ENCODE data around the gene RDX. TPM values are rescaled to one million over a fixed set of nuclear protein-coding genes. Genes with fewer than 3 reads are reported as not detected.

The RDX gene
- total and polyA plus RNA-seq, 2 experiments from 2014 or later = 45.2 to 226 TPM

DNA sequence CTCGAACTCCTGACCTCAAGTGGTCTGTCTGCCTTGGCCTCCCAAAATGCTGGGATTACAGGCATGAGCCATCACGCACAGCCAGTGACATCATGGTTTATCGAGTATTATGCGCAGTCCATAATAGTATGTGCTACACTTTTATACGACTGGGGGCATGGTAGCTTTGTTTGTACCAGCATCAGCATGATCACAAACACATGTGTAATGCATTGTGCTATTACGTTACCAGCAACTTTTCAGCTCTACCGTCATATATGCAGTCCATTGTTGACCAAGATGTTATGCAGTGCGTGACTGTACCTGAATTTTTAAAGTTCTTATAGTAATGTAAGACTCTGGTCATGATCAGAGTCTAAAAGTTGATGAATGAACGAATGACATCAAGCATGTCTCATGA is 135.4 kb downstream of the RDX start:
- H3K4me2 ChIP-seq = no peak overlapping the region
- H3F3A ChIP-seq (replicated peaks; ENCODE audit: low read depth) = no peaks in the 10 kb centered on the region
- ATAC-seq (no peak), DNase-seq (ENCODE audit: low spot score) (no peak)
- TF ChIP-seq, protein P1, sequence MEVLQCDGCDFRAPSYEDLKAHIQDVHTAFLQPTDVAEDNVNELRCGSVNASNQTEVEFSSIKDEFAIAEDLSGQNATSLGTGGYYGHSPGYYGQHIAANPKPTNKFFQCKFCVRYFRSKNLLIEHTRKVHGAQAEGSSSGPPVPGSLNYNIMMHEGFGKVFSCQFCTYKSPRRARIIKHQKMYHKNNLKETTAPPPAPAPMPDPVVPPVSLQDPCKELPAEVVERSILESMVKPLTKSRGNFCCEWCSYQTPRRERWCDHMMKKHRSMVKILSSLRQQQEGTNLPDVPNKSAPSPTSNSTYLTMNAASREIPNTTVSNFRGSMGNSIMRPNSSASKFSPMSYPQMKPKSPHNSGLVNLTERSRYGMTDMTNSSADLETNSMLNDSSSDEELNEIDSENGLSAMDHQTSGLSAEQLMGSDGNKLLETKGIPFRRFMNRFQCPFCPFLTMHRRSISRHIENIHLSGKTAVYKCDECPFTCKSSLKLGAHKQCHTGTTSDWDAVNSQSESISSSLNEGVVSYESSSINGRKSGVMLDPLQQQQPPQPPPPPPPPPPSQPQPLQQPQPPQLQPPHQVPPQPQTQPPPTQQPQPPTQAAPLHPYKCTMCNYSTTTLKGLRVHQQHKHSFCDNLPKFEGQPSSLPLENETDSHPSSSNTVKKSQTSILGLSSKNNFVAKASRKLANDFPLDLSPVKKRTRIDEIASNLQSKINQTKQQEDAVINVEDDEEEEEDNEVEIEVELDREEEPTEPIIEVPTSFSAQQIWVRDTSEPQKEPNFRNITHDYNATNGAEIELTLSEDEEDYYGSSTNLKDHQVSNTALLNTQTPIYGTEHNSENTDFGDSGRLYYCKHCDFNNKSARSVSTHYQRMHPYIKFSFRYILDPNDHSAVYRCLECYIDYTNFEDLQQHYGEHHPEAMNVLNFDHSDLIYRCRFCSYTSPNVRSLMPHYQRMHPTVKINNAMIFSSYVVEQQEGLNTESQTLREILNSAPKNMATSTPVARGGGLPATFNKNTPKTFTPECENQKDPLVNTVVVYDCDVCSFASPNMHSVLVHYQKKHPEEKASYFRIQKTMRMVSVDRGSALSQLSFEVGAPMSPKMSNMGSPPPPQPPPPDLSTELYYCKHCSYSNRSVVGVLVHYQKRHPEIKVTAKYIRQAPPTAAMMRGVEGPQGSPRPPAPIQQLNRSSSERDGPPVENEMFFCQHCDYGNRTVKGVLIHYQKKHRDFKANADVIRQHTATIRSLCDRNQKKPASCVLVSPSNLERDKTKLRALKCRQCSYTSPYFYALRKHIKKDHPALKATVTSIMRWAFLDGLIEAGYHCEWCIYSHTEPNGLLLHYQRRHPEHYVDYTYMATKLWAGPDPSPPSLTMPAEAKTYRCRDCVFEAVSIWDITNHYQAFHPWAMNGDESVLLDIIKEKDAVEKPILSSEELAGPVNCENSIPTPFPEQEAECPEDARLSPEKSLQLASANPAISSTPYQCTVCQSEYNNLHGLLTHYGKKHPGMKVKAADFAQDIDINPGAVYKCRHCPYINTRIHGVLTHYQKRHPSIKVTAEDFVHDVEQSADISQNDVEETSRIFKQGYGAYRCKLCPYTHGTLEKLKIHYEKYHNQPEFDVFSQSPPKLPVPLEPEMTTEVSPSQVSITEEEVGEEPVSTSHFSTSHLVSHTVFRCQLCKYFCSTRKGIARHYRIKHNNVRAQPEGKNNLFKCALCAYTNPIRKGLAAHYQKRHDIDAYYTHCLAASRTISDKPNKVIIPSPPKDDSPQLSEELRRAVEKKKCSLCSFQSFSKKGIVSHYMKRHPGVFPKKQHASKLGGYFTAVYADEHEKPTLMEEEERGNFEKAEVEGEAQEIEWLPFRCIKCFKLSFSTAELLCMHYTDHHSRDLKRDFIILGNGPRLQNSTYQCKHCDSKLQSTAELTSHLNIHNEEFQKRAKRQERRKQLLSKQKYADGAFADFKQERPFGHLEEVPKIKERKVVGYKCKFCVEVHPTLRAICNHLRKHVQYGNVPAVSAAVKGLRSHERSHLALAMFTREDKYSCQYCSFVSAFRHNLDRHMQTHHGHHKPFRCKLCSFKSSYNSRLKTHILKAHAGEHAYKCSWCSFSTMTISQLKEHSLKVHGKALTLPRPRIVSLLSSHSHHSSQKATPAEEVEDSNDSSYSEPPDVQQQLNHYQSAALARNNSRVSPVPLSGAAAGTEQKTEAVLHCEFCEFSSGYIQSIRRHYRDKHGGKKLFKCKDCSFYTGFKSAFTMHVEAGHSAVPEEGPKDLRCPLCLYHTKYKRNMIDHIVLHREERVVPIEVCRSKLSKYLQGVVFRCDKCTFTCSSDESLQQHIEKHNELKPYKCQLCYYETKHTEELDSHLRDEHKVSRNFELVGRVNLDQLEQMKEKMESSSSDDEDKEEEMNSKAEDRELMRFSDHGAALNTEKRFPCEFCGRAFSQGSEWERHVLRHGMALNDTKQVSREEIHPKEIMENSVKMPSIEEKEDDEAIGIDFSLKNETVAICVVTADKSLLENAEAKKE (CRISPR knock-in tag; IDR thresholded peaks at IDR 0.05) = no peak
- TF ChIP-seq EZH2 (IDR thresholded peaks at IDR 0.05; ENCODE audit: low read depth, unreplicated experiment) (no peak), STAT1 (IDR thresholded peaks at IDR 0.05; ENCODE audit: unreplicated experiment) (no peak), ZNF114 (CRISPR knock-in tag; IDR thresholded peaks at IDR 0.05) (no peak), JUNB (IDR thresholded peaks at IDR 0.05; ENCODE audit: unreplicated experiment) (no peak), EZH2phosphoT487 (IDR thresholded peaks at IDR 0.05; ENCODE audit: unreplicated experiment) (no peak), ZNF331 (CRISPR knock-in tag; IDR thresholded peaks at IDR 0.05; ENCODE audit: low read depth) (no peak), CREB1 (CRISPR knock-in tag; IDR thresholded peaks at IDR 0.05; ENCODE audit: low read depth) (no peak), POLR2AphosphoS5 (IDR thresholded peaks at IDR 0.05; ENCODE audit: low read depth) (no peak), NANOG (IDR thresholded peaks at IDR 0.05; ENCODE audit: borderline replicate concordance) (no peak)
- TF ChIP-seq, protein P2, sequence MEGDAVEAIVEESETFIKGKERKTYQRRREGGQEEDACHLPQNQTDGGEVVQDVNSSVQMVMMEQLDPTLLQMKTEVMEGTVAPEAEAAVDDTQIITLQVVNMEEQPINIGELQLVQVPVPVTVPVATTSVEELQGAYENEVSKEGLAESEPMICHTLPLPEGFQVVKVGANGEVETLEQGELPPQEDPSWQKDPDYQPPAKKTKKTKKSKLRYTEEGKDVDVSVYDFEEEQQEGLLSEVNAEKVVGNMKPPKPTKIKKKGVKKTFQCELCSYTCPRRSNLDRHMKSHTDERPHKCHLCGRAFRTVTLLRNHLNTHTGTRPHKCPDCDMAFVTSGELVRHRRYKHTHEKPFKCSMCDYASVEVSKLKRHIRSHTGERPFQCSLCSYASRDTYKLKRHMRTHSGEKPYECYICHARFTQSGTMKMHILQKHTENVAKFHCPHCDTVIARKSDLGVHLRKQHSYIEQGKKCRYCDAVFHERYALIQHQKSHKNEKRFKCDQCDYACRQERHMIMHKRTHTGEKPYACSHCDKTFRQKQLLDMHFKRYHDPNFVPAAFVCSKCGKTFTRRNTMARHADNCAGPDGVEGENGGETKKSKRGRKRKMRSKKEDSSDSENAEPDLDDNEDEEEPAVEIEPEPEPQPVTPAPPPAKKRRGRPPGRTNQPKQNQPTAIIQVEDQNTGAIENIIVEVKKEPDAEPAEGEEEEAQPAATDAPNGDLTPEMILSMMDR (conservative IDR thresholded peaks at IDR 0.05; ENCODE audit: low read depth in 2 of 2) = no peak
- TF ChIP-seq, protein P3, sequence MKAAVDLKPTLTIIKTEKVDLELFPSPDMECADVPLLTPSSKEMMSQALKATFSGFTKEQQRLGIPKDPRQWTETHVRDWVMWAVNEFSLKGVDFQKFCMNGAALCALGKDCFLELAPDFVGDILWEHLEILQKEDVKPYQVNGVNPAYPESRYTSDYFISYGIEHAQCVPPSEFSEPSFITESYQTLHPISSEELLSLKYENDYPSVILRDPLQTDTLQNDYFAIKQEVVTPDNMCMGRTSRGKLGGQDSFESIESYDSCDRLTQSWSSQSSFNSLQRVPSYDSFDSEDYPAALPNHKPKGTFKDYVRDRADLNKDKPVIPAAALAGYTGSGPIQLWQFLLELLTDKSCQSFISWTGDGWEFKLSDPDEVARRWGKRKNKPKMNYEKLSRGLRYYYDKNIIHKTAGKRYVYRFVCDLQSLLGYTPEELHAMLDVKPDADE (IDR thresholded peaks at IDR 0.05) = no peak
- TF ChIP-seq, protein P4, sequence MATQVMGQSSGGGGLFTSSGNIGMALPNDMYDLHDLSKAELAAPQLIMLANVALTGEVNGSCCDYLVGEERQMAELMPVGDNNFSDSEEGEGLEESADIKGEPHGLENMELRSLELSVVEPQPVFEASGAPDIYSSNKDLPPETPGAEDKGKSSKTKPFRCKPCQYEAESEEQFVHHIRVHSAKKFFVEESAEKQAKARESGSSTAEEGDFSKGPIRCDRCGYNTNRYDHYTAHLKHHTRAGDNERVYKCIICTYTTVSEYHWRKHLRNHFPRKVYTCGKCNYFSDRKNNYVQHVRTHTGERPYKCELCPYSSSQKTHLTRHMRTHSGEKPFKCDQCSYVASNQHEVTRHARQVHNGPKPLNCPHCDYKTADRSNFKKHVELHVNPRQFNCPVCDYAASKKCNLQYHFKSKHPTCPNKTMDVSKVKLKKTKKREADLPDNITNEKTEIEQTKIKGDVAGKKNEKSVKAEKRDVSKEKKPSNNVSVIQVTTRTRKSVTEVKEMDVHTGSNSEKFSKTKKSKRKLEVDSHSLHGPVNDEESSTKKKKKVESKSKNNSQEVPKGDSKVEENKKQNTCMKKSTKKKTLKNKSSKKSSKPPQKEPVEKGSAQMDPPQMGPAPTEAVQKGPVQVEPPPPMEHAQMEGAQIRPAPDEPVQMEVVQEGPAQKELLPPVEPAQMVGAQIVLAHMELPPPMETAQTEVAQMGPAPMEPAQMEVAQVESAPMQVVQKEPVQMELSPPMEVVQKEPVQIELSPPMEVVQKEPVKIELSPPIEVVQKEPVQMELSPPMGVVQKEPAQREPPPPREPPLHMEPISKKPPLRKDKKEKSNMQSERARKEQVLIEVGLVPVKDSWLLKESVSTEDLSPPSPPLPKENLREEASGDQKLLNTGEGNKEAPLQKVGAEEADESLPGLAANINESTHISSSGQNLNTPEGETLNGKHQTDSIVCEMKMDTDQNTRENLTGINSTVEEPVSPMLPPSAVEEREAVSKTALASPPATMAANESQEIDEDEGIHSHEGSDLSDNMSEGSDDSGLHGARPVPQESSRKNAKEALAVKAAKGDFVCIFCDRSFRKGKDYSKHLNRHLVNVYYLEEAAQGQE (IDR thresholded peaks at IDR 0.05; ENCODE audit: unreplicated experiment) = no peak
- no peaks in the 10 kb centered on the region for H3K9me3 Mint-ChIP-seq
- H3K4me3 ChIP-seq = no peak overlapping the region
- H3K27me3 ChIP-seq (ENCODE audit: insufficient read depth) = no peaks in the 10 kb centered on the region
- H3K4me1 ChIP-seq (ENCODE audit: insufficient read depth) = peaks cover 4% of the 10 kb centered on the region; the same call in 1 of the 2 replicates
- no peak overlapping the region for H2AFZ ChIP-seq
- H4K20me1 ChIP-seq (replicated peaks; ENCODE audit: insufficient read depth) = no peaks in the 10 kb centered on the region
- peaks cover 10% of the 10 kb centered on the region; the same call in 2 of the 3 replicates for H3K36me3 Mint-ChIP-seq (ENCODE audit: low read depth)
- peaks cover 7% of the 10 kb centered on the region; the same call in 2 of the 3 replicates for H3K4me1 Mint-ChIP-seq
- H3K36me3 ChIP-seq (ENCODE audit: insufficient read depth) = no peaks in the 10 kb centered on the region
- H3K27ac ChIP-seq (ENCODE audit: low read depth) = no peak overlapping the region
- H3K27me3 Mint-ChIP-seq (ENCODE audit: insufficient read depth, low read depth, poor library complexity) = peaks cover 2% of the 10 kb centered on the region
- no peak overlapping the region for H3K4me3 Mint-ChIP-seq
- no peaks in the 10 kb centered on the region for H3K79me2 ChIP-seq (replicated peaks; ENCODE audit: insufficient read depth)
- no peaks in the 10 kb centered on the region for H3K9me2 ChIP-seq (ENCODE audit: insufficient read depth)
- no peak overlapping the region for H3K27ac Mint-ChIP-seq

Data from GM23338 (cell line).